PC-9 (cell line): ENCODE measurements around the gene DLG2.

ENCODE experiments used
- CTCF ChIP-seq: fragments of 200-600 bp; sonication (generic); conservative IDR thresholded peaks from 2 replicates; pipeline ENCODE4 v1.6.1; 2017; ENCODE audit warnings: mixed run types, antibody characterized with exemption, mild to moderate bottlenecking, moderate library complexity
- EZH2 ChIP-seq: fragments of 200-600 bp; sonication (generic); IDR thresholded peaks from 2 replicates; pipeline ENCODE4 v1.8.0; 2017; ENCODE audit warnings: antibody characterized with exemption, low read depth

- TF ChIP-seq EZH2: no peak
- TF ChIP-seq CTCF: peak; percentile 63; the same call in 1 of the 2 replicates
Observed at GRCh38 chr11:84714316-84714780, 912.8 kb downstream of the DLG2 start.
